Measurements from ENCODE around the gene TSSK3.
"Not testable (repeated sequence)": the region's sequence is repeated elsewhere in the genome, so short reads cannot be mapped to it uniquely, and the experiment has no call there.

- not testable (repeated sequence) for TF ChIP-seq POLR2AphosphoS5, CTCF, EP300, POLR2A (IDR thresholded peaks at IDR 0.05)
Measured at GRCh38 chr1:32355778-32356177, 6.6 kb upstream of the TSSK3 start.
